ENCODE measurements around the gene CDKN1A.

The CDKN1A gene

GRCh38 chr6:36655085-36655724 lies 23.3 kb upstream of the CDKN1A start:
- no peak for DNase-seq

DNA sequence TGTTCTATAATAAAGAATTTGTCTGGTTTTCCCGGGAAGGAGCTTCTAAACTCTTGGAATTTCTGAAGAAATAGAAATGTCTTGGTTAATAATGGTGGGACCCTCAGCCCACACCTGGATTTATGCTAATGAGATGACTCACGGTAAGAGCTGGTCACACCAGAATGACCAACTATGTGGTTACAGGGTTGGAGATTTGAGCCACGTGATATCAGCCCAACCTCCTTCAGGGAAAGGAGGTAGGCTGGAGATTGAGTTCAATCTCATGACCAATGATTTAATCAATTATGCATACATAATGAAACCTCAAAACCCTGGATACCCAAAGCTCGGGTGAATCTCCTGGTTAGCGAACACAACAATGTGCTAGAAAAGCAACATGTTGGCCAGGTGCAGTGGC lies 22.1 kb upstream of the CDKN1A start:
- no peak for DNase-seq

GRCh38 chr6:36657271-36657670 lies 21.2 kb upstream of the CDKN1A start:
- no peak for DNase-seq

DNA sequence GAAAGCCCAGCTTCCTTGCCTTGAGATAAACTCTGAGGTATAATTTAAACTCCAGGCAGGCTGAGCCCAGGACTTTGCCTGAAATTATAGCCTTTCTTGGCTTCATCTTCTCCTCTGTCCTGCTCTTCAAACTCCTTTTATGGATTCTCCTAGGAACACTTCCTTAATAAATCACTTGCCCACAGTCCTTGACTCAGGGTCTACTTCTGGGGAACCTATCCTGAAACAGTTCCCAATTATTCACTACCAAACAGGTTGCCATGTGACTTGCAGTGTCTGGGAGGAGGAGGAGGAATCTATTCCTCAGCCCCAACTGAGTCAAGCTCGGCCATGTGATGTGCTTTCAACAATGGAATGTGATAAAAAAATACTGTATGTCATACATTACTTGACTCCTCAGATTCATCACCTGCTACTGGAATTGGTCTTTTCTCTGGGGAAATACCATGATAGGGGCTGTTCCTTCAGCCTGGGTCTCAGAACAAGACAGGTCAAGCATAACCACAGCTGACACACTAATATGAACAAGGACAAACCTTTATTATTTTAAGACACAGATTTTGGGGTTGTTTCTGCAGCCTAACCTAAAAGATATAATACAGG lies 20.5 kb upstream of the CDKN1A start:
- peak in 7 of 56 donors; percentile 8 to 42 (median 40) for DNase-seq

GRCh38 chr6:36659271-36659670 lies 19.2 kb upstream of the CDKN1A start:
- no peak for DNase-seq

- peak in 14 of 56 donors; percentile 4 to 57 (median 20) for DNase-seq
These were observed 17.6 kb upstream of the CDKN1A start for GRCh38 chr6:36660771-36661471.

GRCh38 chr6:36662380-36662779 lies 16.1 kb upstream of the CDKN1A start:
- no peak for DNase-seq

DNA sequence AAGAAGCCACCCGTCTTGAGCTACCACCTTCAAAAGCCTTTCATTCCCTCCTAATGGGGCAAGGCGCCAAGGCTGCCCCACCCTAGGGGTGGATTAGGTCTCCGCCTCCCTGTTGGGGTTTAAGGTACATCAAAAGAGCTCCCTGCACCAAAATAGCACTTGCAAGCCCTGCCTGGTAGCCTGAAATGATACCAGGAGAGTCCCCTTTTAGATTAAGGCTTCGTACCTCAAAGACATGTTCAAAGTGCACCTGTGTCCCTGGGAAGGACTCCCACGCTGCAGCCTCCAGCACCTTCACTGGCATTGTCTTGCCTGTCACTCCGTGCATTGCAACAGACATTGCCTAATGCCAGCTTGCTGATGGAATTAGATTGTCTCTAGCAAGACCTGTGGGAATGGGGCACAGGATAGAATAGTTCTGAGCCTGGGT lies 15.7 kb upstream of the CDKN1A start:
- no peak for DNase-seq

- no peak for DNase-seq
These were observed 14.7 kb upstream of the CDKN1A start for GRCh38 chr6:36663504-36664446.

DNA sequence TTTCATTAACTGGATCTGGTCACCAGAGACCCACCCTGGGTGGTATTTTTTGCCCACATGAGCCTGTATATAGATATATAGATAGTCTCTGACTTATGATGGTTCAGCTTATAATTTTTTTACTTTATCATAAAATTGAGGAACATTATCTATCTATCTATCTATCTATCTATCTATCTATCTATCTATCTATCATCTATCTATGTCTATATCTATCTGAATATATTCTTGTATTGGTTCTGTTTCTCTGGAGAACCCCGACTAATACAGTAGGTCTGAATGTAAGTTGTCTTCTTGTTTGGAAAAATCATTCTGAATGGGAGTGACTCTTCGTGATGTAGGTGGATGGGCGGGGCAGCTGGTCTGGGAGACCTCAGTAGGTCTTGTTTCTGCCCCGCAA lies 13.3 kb upstream of the CDKN1A start:
- DNase-seq: no peak

DNA sequence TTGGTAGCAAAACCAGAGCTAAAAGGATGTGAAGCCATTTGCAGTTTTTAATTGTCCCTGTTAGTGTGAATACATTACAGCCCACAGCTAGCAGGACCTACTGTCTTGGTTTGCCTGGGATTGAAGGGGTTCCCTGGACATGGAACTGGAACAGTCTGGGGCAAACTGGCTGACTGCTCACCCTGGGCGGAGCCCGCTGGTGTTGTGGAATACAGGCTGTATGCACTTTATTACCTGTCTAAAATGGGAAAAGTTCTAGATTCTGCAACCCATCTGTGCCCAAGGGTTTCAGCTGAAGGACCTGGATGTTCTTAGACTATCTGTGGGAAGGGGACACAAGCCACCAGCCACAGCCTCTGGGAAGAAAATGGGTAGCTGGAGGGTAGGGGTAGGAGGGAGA lies 12.2 kb upstream of the CDKN1A start:
- no peak for DNase-seq

DNA sequence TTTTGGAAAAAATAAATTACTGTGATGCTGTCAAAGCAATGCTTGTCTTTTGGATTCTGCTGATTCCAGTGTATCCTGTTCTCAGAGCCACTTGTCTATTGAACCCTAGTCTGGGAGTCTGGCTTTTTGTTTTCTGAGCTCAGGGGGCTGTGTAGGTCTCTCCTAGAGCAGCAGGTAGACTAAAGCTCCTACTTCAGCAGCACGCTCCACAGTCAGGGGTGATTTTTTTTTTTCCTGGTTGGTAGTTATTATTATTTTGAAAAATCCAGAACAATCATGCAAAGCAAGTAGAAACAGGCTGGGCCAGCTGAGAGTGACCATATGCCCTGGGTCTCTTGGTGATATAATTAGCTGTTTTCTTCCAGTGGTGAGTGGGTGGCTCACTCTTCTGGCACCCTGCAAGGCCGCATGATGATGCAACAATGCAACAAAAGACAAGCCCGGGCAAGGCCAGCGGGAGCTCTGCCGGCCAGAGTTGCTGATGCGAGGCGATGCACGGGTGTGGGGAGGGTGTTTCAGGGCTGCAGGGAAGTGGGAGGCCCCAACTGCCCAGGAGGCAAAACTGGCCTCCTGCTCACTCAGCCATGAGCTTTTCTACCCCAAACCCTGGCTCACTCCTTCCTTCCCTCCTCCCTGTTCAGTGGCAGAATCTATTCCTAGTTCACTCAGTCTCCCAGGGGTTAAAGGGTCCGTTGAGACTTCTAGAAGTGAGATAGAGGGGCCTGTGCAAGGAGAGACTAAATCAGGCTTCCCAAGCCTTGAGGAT lies 11.5 kb upstream of the CDKN1A start:
- peak in 49 of 56 donors; percentile 6 to 81 (median 53) for DNase-seq

DNA sequence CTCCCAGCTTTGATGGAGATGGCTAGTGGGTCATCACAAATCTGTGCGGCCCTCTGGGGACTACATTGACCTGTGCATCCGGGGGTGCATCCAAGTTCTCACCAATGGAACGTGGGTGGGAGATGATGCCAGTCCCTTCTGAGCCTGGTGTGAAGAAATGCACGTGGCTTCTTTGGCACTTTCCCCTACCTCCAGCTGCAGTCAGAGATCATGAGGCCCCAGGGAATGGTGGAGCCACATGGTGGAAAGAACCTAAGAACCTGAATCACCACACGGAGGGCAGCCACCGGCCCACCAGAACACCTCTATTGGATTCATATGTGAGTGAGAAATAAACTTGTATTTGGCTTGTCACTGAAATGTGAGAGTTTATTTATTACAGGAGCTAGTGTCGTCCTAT lies 9.9 kb upstream of the CDKN1A start:
- DNase-seq: no peak

- no peak for DNase-seq
These were observed 9.5 kb upstream of the CDKN1A start for GRCh38 chr6:36669002-36669401.

DNA sequence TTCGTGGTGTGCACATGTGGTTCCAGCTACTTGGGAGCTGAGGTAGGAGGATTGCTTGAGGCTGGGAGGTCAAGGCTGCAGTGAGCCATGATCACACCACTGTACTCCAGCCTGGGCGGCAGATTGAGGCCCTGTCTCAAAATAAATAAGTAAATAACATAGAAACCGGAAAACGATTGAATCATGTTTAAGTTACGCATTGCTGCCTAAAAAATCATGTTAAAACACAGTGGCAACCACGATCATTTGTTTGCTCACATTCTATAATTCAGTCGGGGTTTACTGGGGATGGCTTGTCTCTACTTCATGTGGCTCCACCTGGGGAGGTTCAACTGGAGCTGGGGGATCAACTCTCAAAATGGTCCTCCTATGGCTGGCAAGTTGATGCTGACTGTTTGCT lies 8.2 kb upstream of the CDKN1A start:
- no peak for DNase-seq

- DNase-seq: no peak
These were observed 6.7 kb upstream of the CDKN1A start for GRCh38 chr6:36671687-36672375.

GRCh38 chr6:36673882-36674281 lies 4.6 kb upstream of the CDKN1A start:
- DNase-seq: no peak

GRCh38 chr6:36674942-36675341 lies 3.6 kb upstream of the CDKN1A start:
- DNase-seq: no peak

DNA sequence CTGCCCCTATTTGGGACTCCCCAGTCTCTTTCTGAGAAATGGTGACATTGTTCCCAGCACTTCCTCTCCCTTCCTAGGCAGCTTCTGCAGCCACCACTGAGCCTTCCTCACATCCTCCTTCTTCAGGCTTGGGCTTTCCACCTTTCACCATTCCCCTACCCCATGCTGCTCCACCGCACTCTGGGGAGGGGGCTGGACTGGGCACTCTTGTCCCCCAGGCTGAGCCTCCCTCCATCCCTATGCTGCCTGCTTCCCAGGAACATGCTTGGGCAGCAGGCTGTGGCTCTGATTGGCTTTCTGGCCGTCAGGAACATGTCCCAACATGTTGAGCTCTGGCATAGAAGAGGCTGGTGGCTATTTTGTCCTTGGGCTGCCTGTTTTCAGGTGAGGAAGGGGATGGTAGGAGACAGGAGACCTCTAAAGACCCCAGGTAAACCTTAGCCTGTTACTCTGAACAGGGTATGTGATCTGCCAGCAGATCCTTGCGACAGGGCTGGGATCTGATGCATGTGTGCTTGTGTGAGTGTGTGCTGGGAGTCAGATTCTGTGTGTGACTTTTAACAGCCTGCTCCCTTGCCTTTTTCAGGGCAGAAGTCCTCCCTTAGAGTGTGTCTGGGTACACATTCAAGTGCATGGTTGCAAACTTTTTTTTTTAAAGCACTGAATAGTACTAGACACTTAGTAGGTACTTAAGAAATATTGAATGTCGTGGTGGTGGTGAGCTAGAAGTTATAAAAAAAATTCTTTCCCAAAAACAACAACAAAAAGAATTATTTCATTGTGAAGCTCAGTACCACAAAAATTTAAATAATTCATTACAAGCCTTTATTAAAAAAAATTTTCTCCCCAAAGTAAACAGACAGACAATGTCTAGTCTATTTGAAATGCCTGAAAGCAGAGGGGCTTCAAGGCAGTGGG lies 2.1 kb upstream of the CDKN1A start:
- DNase-seq: no peak
